WTC11 (cell line): ENCODE results near the gene EPHA6. TPM values are rescaled to one million over a fixed set of nuclear protein-coding genes. Genes with fewer than 3 reads are reported as not detected.

ENCODE experiments used
- ATAC-seq: fragments of 200-7000 bp; cut with Tn5 transposase; 2 replicates; pipeline ENCODE4 v1.10.0; 2021; ENCODE audit warnings: mild to moderate bottlenecking, moderate library complexity
- CTCF ChIA-PET: fragments of 300-600 bp; sonication (Branson Sonifier 250); formaldehyde crosslinking; loops from one replicate; lab custom pipeline; 2021; ENCODE audit warnings: antibody characterized with exemption; lab: Charles Lee
- POLR2A ChIA-PET: fragments of 350-600 bp; sonication (Branson Sonifier 250); formaldehyde crosslinking; loops from one replicate; lab custom pipeline; 2021; ENCODE audit warnings: antibody characterized with exemption; lab: Charles Lee
- DNase-seq: peaks from one replicate; pipeline ENCODE4 v3.0.0; 2021; ENCODE audit warnings: low spot score
- H3K27ac Mint-ChIP-seq: 2 replicates; pipeline ENCODE4 v1.8.0; 2021; ENCODE audit warnings: mixed read lengths
- H3K27me3 Mint-ChIP-seq: 2 replicates; pipeline ENCODE4 v1.8.0; 2021; ENCODE audit warnings: low read depth, mild to moderate bottlenecking, moderate library complexity, mixed read lengths
- H3K36me3 Mint-ChIP-seq: 2 replicates; pipeline ENCODE4 v1.8.0; 2021; ENCODE audit warnings: mixed read lengths
- H3K4me1 Mint-ChIP-seq: 2 replicates; pipeline ENCODE4 v1.8.0; 2022; ENCODE audit warnings: mixed read lengths
- H3K4me3 Mint-ChIP-seq: 2 replicates; pipeline ENCODE4 v1.8.0; 2021; ENCODE audit warnings: mild to moderate bottlenecking, moderate library complexity, mixed read lengths
- H3K9me3 Mint-ChIP-seq: 2 replicates; pipeline ENCODE4 v1.8.0; 2021; ENCODE audit warnings: mixed read lengths
- ARID4B ChIP-seq: sonication (generic); formaldehyde crosslinking; IDR thresholded peaks from 2 replicates; pipeline ENCODE4 v1.8.0; 2023; ENCODE audit warnings: missing genetic modification reagents, mild to moderate bottlenecking, borderline replicate concordance
- ATF6 ChIP-seq: sonication (generic); formaldehyde crosslinking; IDR thresholded peaks from 2 replicates; pipeline ENCODE4 v1.8.1; 2023; ENCODE audit warnings: mild to moderate bottlenecking, missing genetic modification reagents
- CDX4 ChIP-seq: fragments of 250-450 bp; sonication (Bioruptor Pico); IDR thresholded peaks from 2 replicates; pipeline ENCODE4 v1.9.0; 2021; ENCODE audit warnings: moderate library complexity, mild to moderate bottlenecking, inconsistent platforms, borderline replicate concordance
- E2F1 ChIP-seq: sonication (generic); formaldehyde crosslinking; IDR thresholded peaks from 2 replicates; pipeline ENCODE4 v1.8.0; 2022; ENCODE audit warnings: mild to moderate bottlenecking, missing genetic modification reagents
- E2F4 ChIP-seq: sonication (generic); formaldehyde crosslinking; IDR thresholded peaks from 2 replicates; pipeline ENCODE4 v1.8.1; 2022; ENCODE audit warnings: low read depth, mild to moderate bottlenecking, moderate library complexity, missing genetic modification reagents, borderline replicate concordance
- FOXJ3 ChIP-seq: sonication (generic); formaldehyde crosslinking; IDR thresholded peaks from 2 replicates; pipeline ENCODE4 v1.9.0; 2021; ENCODE audit warnings: missing genetic modification reagents, mild to moderate bottlenecking, borderline replicate concordance
- FOXP4 ChIP-seq: sonication (generic); formaldehyde crosslinking; IDR thresholded peaks from 2 replicates; pipeline ENCODE4 v1.8.0; 2022; ENCODE audit warnings: mild to moderate bottlenecking, missing genetic modification reagents
- GABPB1 ChIP-seq: sonication (generic); formaldehyde crosslinking; IDR thresholded peaks from 2 replicates; pipeline ENCODE4 v1.8.1; 2023; ENCODE audit warnings: mild to moderate bottlenecking, missing genetic modification reagents
- GRHL2 ChIP-seq: fragments of 250-450 bp; sonication (Bioruptor Pico); IDR thresholded peaks from 2 replicates; pipeline ENCODE4 v1.8.0; 2022; ENCODE audit warnings: mild to moderate bottlenecking, moderate library complexity; ENCODE audit not compliant: insufficient replicate concordance, severe bottlenecking
- KAT7 ChIP-seq: sonication (generic); formaldehyde crosslinking; IDR thresholded peaks from 2 replicates; pipeline ENCODE4 v1.8.1; 2023; ENCODE audit warnings: missing genetic modification reagents, mild to moderate bottlenecking, borderline replicate concordance
- MLX ChIP-seq: sonication (generic); formaldehyde crosslinking; IDR thresholded peaks from 2 replicates; pipeline ENCODE4 v1.8.1; 2023; ENCODE audit warnings: mild to moderate bottlenecking, missing genetic modification reagents, moderate library complexity
- OVOL2 ChIP-seq: fragments of 250-450 bp; sonication (Bioruptor Pico); IDR thresholded peaks from 2 replicates; pipeline ENCODE4 v1.9.0; 2021; ENCODE audit warnings: mild to moderate bottlenecking, borderline replicate concordance
- SMAD3 ChIP-seq: sonication (generic); formaldehyde crosslinking; IDR thresholded peaks from 2 replicates; pipeline ENCODE4 v1.8.0; 2022; ENCODE audit warnings: missing genetic modification reagents, mild to moderate bottlenecking, borderline replicate concordance
- TEAD1 ChIP-seq: sonication (generic); formaldehyde crosslinking; IDR thresholded peaks from 2 replicates; pipeline ENCODE4 v1.8.0; 2022; ENCODE audit warnings: mild to moderate bottlenecking, missing genetic modification reagents
- ZNF396 ChIP-seq: fragments of 250-450 bp; sonication (Bioruptor Pico); IDR thresholded peaks from 2 replicates; pipeline ENCODE4 v1.8.0; 2021; ENCODE audit warnings: mild to moderate bottlenecking, moderate library complexity, borderline replicate concordance
- total RNA-seq: library from RNA; stranded (reverse); gene quantifications from 3 replicates; pipeline ENCODE4 v1.2.3, GENCODE V29; 2021

EPHA6 gene
- total RNA-seq, 1 experiment from 2014 or later, result 2.1 TPM

GRCh38 chr3:97264180-97264579 is 449.8 kb downstream of the EPHA6 start:
- H3K27me3 Mint-ChIP-seq, result peaks cover 15% of the 10 kb centered on the region
- no peak overlapping the region for H3K4me3 Mint-ChIP-seq
- DNase-seq, result no peak
- peaks cover 57% of the 10 kb centered on the region for H3K4me1 Mint-ChIP-seq
- POLR2A ChIA-PET, result no interaction called here
- CTCF ChIA-PET, result no interaction called here
- peak; percentile 27; the same call in 1 of the 2 replicates for ATAC-seq
- peaks cover 2% of the 10 kb centered on the region; the same call in 1 of the 2 replicates for H3K36me3 Mint-ChIP-seq
- H3K27ac Mint-ChIP-seq, result peak overlapping the region; percentile 81; the same call in 1 of the 2 replicates
- no peaks in the 10 kb centered on the region for H3K9me3 Mint-ChIP-seq
- TF ChIP-seq ARID4B (CRISPR knock-in tag) (no peak), KAT7 (no peak), E2F1 (no peak), MLX (no peak), GRHL2 (CRISPR knock-in tag) (no peak), CDX4 (CRISPR knock-in tag) (no peak), ATF6 (CRISPR knock-in tag) (no peak), SMAD3 (no peak)

- ATAC-seq, result no peak
- POLR2A ChIA-PET, result no interaction called here
- peaks cover 62% of the 10 kb centered on the region for H3K4me1 Mint-ChIP-seq
- peaks cover 2% of the 10 kb centered on the region; the same call in 1 of the 2 replicates for H3K36me3 Mint-ChIP-seq
- H3K4me3 Mint-ChIP-seq, result no peak overlapping the region
- DNase-seq, result no peak
- no peak overlapping the region for H3K27ac Mint-ChIP-seq
- CTCF ChIA-PET, result no interaction called here
- TF ChIP-seq E2F4 (CRISPR knock-in tag), result no peak
- peaks cover 18% of the 10 kb centered on the region for H3K27me3 Mint-ChIP-seq
- H3K9me3 Mint-ChIP-seq, result no peaks in the 10 kb centered on the region
Observed at GRCh38 chr3:97265237-97266005, 451.0 kb downstream of the EPHA6 start.

- ChIA-PET CTCF (interaction anchor here (1.8 kb wide), 1 partner anchor 450 kb away, joined by 4 read pairs; no protein-coding TSS in a partner anchor), POLR2A (no interaction called here)
- H3K36me3 Mint-ChIP-seq, result peaks cover 18% of the 10 kb centered on the region
- peak overlapping the region; percentile 21 for H3K4me3 Mint-ChIP-seq
- H3K27ac Mint-ChIP-seq, result peak overlapping the region; percentile 78
- peaks cover 66% of the 10 kb centered on the region for H3K4me1 Mint-ChIP-seq
- peaks cover 11% of the 10 kb centered on the region for H3K9me3 Mint-ChIP-seq
- ATAC-seq (peak; percentile 80), DNase-seq (no peak)
- H3K27me3 Mint-ChIP-seq, result peaks cover 23% of the 10 kb centered on the region
- no peak for TF ChIP-seq GABPB1 (CRISPR knock-in tag)
- TF ChIP-seq GRHL2 (CRISPR knock-in tag), result no peak
- TF ChIP-seq OVOL2 (CRISPR knock-in tag), result no peak
- TF ChIP-seq ZNF396, result no peak
- TF ChIP-seq FOXP4 (CRISPR knock-in tag), result peak; percentile 78; the same call in 1 of the 2 replicates
- TF ChIP-seq FOXJ3 (CRISPR knock-in tag), result peak; percentile 63; the same call in 1 of the 2 replicates
- TF ChIP-seq TEAD1 (CRISPR knock-in tag), result peak; percentile 82
Observed at GRCh38 chr3:97269202-97269601, 454.8 kb downstream of the EPHA6 start.
